Hepatocyte (in vitro differentiated cells): ENCODE measurements around the gene IGFLR1.

ENCODE experiments used
- EZH2 ChIP-seq: fragments of 200-600 bp; sonication (generic); IDR thresholded peaks from 2 replicates; pipeline ENCODE4 v1.6.1; 2016; ENCODE audit warnings: antibody characterized with exemption, mild to moderate bottlenecking, borderline replicate concordance
- TF ChIP-seq, protein P1 (sequence below): fragments of 200-600 bp; sonication (generic); IDR thresholded peaks from 2 replicates; pipeline ENCODE4 v1.5.1; 2016; ENCODE audit warnings: antibody characterized with exemption, mild to moderate bottlenecking; ENCODE audit not compliant: poor library complexity

DNA sequence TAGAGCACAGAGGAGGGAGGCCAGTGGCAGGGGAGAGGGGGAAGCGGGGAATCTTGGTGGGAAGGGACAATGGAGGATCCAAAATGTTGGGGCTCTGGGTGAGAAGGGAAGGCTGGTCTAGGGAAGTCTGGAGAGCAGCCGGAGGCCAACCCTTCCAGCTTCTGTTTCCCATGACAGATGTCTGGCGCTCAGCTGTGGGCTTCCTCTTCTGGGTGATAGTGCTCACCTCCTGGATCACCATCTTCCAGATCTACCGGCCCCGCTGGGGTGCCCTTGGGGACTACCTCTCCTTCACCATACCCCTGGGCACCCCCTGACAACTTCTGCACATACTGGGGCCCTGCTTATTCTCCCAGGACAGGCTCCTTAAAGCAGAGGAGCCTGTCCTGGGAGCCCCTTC is 4.3 kb upstream of the IGFLR1 start:
- TF ChIP-seq, protein P1, sequence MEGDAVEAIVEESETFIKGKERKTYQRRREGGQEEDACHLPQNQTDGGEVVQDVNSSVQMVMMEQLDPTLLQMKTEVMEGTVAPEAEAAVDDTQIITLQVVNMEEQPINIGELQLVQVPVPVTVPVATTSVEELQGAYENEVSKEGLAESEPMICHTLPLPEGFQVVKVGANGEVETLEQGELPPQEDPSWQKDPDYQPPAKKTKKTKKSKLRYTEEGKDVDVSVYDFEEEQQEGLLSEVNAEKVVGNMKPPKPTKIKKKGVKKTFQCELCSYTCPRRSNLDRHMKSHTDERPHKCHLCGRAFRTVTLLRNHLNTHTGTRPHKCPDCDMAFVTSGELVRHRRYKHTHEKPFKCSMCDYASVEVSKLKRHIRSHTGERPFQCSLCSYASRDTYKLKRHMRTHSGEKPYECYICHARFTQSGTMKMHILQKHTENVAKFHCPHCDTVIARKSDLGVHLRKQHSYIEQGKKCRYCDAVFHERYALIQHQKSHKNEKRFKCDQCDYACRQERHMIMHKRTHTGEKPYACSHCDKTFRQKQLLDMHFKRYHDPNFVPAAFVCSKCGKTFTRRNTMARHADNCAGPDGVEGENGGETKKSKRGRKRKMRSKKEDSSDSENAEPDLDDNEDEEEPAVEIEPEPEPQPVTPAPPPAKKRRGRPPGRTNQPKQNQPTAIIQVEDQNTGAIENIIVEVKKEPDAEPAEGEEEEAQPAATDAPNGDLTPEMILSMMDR, result no peak
- no peak for TF ChIP-seq EZH2
